Mesenchymal stem cell (in vitro differentiated cells and primary cell): ENCODE results near the gene ARMS2.
A peak's percentile ranks its signal among the peaks of the same experiment; 100 is the strongest.

Experiments
- DNase-seq: peaks from one replicate; pipeline ENCODE4 v3.0.0-alpha.2; 2013
- H2AFZ ChIP-seq: one replicate; pipeline ENCODE4 v1.6.1; 2013; ENCODE audit warnings: low read depth, mild to moderate bottlenecking, control low read depth, inconsistent platforms, low read length, moderate library complexity
- H2AK5ac ChIP-seq: 2 replicates; pipeline ENCODE4 v1.6.1; 2013; ENCODE audit warnings: low read length, moderate library complexity, mild to moderate bottlenecking, inconsistent platforms; ENCODE audit not compliant: severe bottlenecking
- H2BK120ac ChIP-seq: one replicate; pipeline ENCODE4 v1.6.1; 2013; ENCODE audit warnings: low read depth, mild to moderate bottlenecking, inconsistent platforms, low read length, moderate library complexity
- H2BK12ac ChIP-seq, 2 experiments: one replicate each; pipeline ENCODE4 v1.6.1; 2013; ENCODE audit warnings: inconsistent platforms in 2 of 2, low read length in 2 of 2, mild to moderate bottlenecking in 2 of 2, moderate library complexity in 2 of 2, control low read depth in 1 of 2
- H2BK15ac ChIP-seq: one replicate; pipeline ENCODE4 v1.6.1; 2013; ENCODE audit warnings: mild to moderate bottlenecking, low read depth, inconsistent platforms; ENCODE audit not compliant: poor library complexity, severe bottlenecking
- H2BK5ac ChIP-seq: 2 replicates; pipeline ENCODE4 v1.6.1; 2013; ENCODE audit warnings: low read depth, mild to moderate bottlenecking, low read length, control low read depth, inconsistent platforms; ENCODE audit not compliant: poor library complexity, severe bottlenecking
- H3K14ac ChIP-seq, 2 experiments: one replicate each; pipeline ENCODE4 v1.6.1; 2013; ENCODE audit warnings: inconsistent platforms in 2 of 2, low read length in 2 of 2, control low read depth in 1 of 2, mild to moderate bottlenecking in 1 of 2, moderate library complexity in 1 of 2
- H3K18ac ChIP-seq, 2 experiments: one replicate each; pipeline ENCODE4 v1.6.1; 2013; ENCODE audit warnings: inconsistent platforms in 2 of 2, low read length in 2 of 2, control low read depth in 1 of 2, low read depth in 1 of 2, mild to moderate bottlenecking in 1 of 2
- H3K23ac ChIP-seq, 2 experiments: one replicate each; pipeline ENCODE4 v1.6.1; 2013; ENCODE audit warnings: inconsistent platforms in 2 of 2, low read length in 2 of 2, mild to moderate bottlenecking in 2 of 2, moderate library complexity in 2 of 2, control low read depth in 1 of 2
- H3K27ac ChIP-seq: 2 replicates; pipeline ENCODE4 v1.5.1; 2013; ENCODE audit warnings: mild to moderate bottlenecking, moderate library complexity, low read length, control low read depth, inconsistent platforms; ENCODE audit not compliant: poor library complexity, severe bottlenecking
- H3K27me3 ChIP-seq, 2 experiments: 2 replicates each; pipeline versions ENCODE4 v1.6.1 to v1.7.0; 2013; ENCODE audit warnings: low read length in 2 of 2, mild to moderate bottlenecking in 2 of 2, moderate library complexity in 2 of 2, control low read depth in 1 of 2, inconsistent platforms in 1 of 2; ENCODE audit not compliant: control insufficient read depth in 1 of 2, insufficient read depth in 1 of 2
- H3K36me3 ChIP-seq, 2 experiments: 2 replicates each; pipeline versions ENCODE4 v1.6.1 to v1.7.0; 2013; ENCODE audit warnings: low read length in 2 of 2, control low read depth in 1 of 2, inconsistent platforms in 1 of 2, low read depth in 1 of 2, mild to moderate bottlenecking in 1 of 2; ENCODE audit not compliant: insufficient read depth in 2 of 2, control insufficient read depth in 1 of 2
- H3K4ac ChIP-seq, 2 experiments: one replicate each; pipeline ENCODE4 v1.6.1; 2013; ENCODE audit warnings: inconsistent platforms in 2 of 2, low read length in 2 of 2, mild to moderate bottlenecking in 2 of 2, moderate library complexity in 2 of 2, control low read depth in 1 of 2, low read depth in 1 of 2
- H3K4me1 ChIP-seq: 2 replicates; pipeline ENCODE4 v1.6.1; 2013; ENCODE audit warnings: low read depth, low read length, control low read depth; ENCODE audit not compliant: control insufficient read depth, insufficient read depth
- H3K4me2 ChIP-seq: 2 replicates; pipeline ENCODE4 v1.6.1; 2013; ENCODE audit warnings: low read length, mild to moderate bottlenecking, inconsistent platforms; ENCODE audit not compliant: poor library complexity, severe bottlenecking
- H3K4me3 ChIP-seq, 2 experiments: 2 replicates each; pipeline versions ENCODE4 v1.5.1 to v1.7.0; 2013; ENCODE audit warnings: low read length in 2 of 2, mild to moderate bottlenecking in 2 of 2, control low read depth in 1 of 2, low read depth in 1 of 2; ENCODE audit not compliant: insufficient read depth in 1 of 2
- H3K79me1 ChIP-seq: replicated peaks from 2 replicates; pipeline ENCODE4 v1.6.1; 2013; ENCODE audit warnings: mild to moderate bottlenecking, control low read depth, low read length, inconsistent platforms; ENCODE audit not compliant: poor library complexity, severe bottlenecking
- H3K9ac ChIP-seq: 2 replicates; pipeline ENCODE4 v1.7.0; 2013; ENCODE audit warnings: mild to moderate bottlenecking, low read length, moderate library complexity
- H3K9me3 ChIP-seq: 2 replicates; pipeline ENCODE4 v1.7.0; 2013; ENCODE audit warnings: mild to moderate bottlenecking, low read length; ENCODE audit not compliant: control insufficient read depth
- H4K8ac ChIP-seq: one replicate; pipeline ENCODE4 v1.6.1; 2013; ENCODE audit warnings: inconsistent platforms, mild to moderate bottlenecking, low read length, moderate library complexity
- H4K91ac ChIP-seq: one replicate; pipeline ENCODE4 v1.6.1; 2013; ENCODE audit warnings: mild to moderate bottlenecking, low read length, inconsistent platforms
- WGBS: methylation state at CpG from one replicate; pipeline ENCODE4 v1.1.7; 2013; ENCODE audit warnings: mixed read lengths; 5-methylcytosine and 5-hydroxymethylcytosine counted together

The ARMS2 gene

DNA sequence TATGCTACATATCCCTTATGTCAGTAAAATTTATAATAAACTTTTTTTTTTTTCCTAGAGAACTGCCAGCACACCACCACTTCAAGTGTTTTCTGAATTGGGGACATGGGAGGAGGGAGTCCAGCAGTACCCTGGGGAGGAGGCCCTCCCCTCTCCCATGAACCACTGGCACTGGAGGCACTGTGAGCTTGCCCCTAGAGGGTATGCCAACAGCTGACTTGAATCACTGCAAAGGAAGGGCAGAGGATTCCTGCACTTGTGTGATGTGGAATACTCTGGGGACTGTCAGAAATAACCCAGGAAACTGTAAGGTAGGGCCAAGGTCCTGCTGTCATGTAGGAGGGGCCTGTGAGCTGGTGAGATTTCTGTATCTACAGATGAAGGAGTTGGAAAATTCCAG lies 8.5 kb upstream of the ARMS2 start:
- Histone ChIP-seq H3K4me3 (no peak overlapping the region), H2BK12ac (no peak overlapping the region), H4K91ac (no peak overlapping the region), H3K36me3 (no peaks in the 10 kb centered on the region), H2BK120ac (no peak overlapping the region), H3K27ac (peak overlapping the region; percentile 0), H3K79me1 (no peaks in the 10 kb centered on the region), H4K8ac (no peak overlapping the region), H3K9ac (no peak overlapping the region), H2BK5ac (no peak overlapping the region), H3K23ac (peak overlapping the region in 1 of 2 experiments; percentile 5), H3K9me3 (no peaks in the 10 kb centered on the region), H3K27me3 (no peaks in the 10 kb centered on the region), H3K4me1 (peaks cover 8% of the 10 kb centered on the region), H2BK15ac (no peak overlapping the region), H2AFZ (no peak overlapping the region), H3K18ac (no peak overlapping the region), H3K4me2 (no peak overlapping the region), H3K14ac (no peak overlapping the region), H3K4ac (no peak overlapping the region), H2AK5ac (no peak overlapping the region)
- DNase-seq: no peak

DNA sequence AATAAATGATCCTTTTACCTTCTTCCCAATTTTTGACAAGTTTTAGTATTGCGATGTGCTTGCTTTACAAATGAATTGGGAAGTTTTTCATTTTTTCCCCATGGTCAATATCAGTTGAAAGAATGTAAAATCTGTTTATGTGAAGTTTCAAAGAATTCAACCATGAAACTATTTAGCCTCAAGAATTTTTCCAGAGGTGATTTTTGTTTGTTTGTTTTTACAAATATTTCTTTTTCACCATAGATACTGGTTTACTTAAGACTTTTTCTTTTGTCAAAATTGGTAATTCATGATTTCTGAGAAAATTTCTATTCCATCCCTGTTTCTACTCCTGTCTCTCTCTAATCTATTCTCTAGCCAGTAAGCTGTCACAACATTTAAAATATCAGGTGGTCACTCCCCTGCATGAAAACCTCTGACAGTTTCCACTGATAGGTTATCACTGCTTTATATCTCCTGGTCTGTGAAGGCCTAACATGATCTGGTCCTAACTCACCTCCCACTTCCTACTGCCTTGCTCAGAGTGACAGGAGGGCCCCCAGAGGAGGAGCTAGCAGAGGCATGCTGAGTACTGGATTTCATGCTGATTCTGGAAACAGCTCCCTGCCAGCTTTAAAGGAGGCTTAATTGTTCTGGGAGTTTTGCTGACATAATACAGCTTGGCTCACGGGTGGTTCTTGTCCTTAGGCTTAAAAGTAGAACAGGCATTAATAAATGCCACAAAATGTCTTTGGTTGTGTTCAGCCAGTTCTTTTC lies 7.6 kb upstream of the ARMS2 start:
- no peak overlapping the region for H4K91ac ChIP-seq
- no peak overlapping the region for H3K4ac ChIP-seq
- no peak overlapping the region for H3K9ac ChIP-seq
- H3K18ac ChIP-seq: no peak overlapping the region
- no peaks in the 10 kb centered on the region for H3K9me3 ChIP-seq
- H2BK12ac ChIP-seq: no peak overlapping the region
- H2AK5ac ChIP-seq: no peak overlapping the region
- H2BK5ac ChIP-seq: no peak overlapping the region
- peak overlapping the region; percentile 19 for H2AFZ ChIP-seq
- H3K14ac ChIP-seq: no peak overlapping the region
- no peak overlapping the region for H3K27ac ChIP-seq
- H4K8ac ChIP-seq: no peak overlapping the region
- H3K4me3 ChIP-seq: no peak overlapping the region
- no peak overlapping the region for H3K4me2 ChIP-seq
- H2BK15ac ChIP-seq: no peak overlapping the region
- 13% methylated on average over 1 of the region's 2 CpGs for WGBS
- H3K23ac ChIP-seq: no peak overlapping the region
- H3K27me3 ChIP-seq: no peaks in the 10 kb centered on the region
- DNase-seq: no peak
- H2BK120ac ChIP-seq: no peak overlapping the region
- no peaks in the 10 kb centered on the region for H3K36me3 ChIP-seq
- peaks cover 8% of the 10 kb centered on the region for H3K4me1 ChIP-seq
- no peaks in the 10 kb centered on the region for H3K79me1 ChIP-seq

DNA sequence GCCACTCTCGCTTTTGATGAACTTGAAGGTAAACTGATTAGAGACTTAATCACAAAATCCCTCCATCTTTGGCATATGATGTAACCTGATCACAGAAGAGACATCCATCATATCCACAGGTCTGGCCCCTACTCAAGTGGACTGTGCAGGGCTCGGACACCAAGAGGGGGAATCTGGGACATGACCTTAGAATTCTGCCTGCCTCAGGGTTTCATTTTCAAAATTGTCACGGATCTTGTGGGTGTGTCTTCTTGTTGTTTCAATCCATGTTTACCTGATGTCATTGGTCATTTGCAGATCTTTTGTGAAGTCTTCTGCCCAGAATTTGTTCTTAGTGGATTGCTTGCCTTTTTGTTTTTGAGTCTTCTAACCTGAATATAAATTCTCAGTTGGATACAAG lies 5.9 kb upstream of the ARMS2 start:
- no peak overlapping the region for H3K27ac ChIP-seq
- no peak for DNase-seq
- H2BK120ac ChIP-seq: no peak overlapping the region
- no peak overlapping the region for H4K91ac ChIP-seq
- H3K9ac ChIP-seq: no peak overlapping the region
- H3K18ac ChIP-seq: no peak overlapping the region
- H4K8ac ChIP-seq: no peak overlapping the region
- H2BK12ac ChIP-seq: no peak overlapping the region
- H2AK5ac ChIP-seq: no peak overlapping the region
- no peak overlapping the region for H2BK15ac ChIP-seq
- H3K79me1 ChIP-seq: no peaks in the 10 kb centered on the region
- H3K27me3 ChIP-seq: no peaks in the 10 kb centered on the region
- H2AFZ ChIP-seq: no peak overlapping the region
- H3K4me1 ChIP-seq: peaks cover 8% of the 10 kb centered on the region
- no peaks in the 10 kb centered on the region for H3K9me3 ChIP-seq
- H3K36me3 ChIP-seq: no peaks in the 10 kb centered on the region
- H3K14ac ChIP-seq: no peak overlapping the region
- H3K4ac ChIP-seq: no peak overlapping the region
- H3K4me2 ChIP-seq: no peak overlapping the region
- H3K4me3 ChIP-seq: no peak overlapping the region
- H3K23ac ChIP-seq: no peak overlapping the region
- WGBS: 92% methylated on average over 3 of the region's 3 CpGs
- H2BK5ac ChIP-seq: no peak overlapping the region

DNA sequence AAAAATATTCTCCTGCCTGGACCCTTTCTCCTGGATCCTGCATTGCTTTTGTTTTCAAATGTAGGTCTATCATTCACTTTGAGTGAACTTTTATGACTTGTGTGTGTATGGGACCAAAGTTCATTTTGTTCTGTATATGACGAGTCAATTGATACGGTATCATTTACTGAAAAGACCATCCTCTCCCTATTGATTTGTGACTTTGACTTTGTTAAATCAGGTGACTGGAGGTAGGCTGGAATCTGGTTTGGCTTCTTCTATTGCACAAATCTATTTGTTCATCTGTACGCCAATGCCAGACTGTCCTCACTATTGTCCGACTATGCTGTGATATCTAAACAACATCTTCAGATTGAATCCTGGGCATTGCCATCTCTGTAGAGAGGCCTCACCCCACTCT lies 5.3 kb upstream of the ARMS2 start:
- DNase-seq: no peak
- H3K36me3 ChIP-seq: no peaks in the 10 kb centered on the region
- no peak overlapping the region for H2BK15ac ChIP-seq
- H4K8ac ChIP-seq: no peak overlapping the region
- H2BK12ac ChIP-seq: no peak overlapping the region
- H2AFZ ChIP-seq: no peak overlapping the region
- 100% methylated on average over 4 of the region's 4 CpGs for WGBS
- no peak overlapping the region for H2BK120ac ChIP-seq
- H3K9me3 ChIP-seq: no peaks in the 10 kb centered on the region
- no peak overlapping the region for H3K23ac ChIP-seq
- H3K4me2 ChIP-seq: no peak overlapping the region
- H3K18ac ChIP-seq: no peak overlapping the region
- H3K4ac ChIP-seq: no peak overlapping the region
- no peak overlapping the region for H3K14ac ChIP-seq
- H3K4me1 ChIP-seq: peaks cover 8% of the 10 kb centered on the region
- no peak overlapping the region for H4K91ac ChIP-seq
- H3K4me3 ChIP-seq: no peak overlapping the region
- no peaks in the 10 kb centered on the region for H3K27me3 ChIP-seq
- H3K27ac ChIP-seq: no peak overlapping the region
- H2AK5ac ChIP-seq: no peak overlapping the region
- no peak overlapping the region for H2BK5ac ChIP-seq
- no peaks in the 10 kb centered on the region for H3K79me1 ChIP-seq
- H3K9ac ChIP-seq: no peak overlapping the region
